Measurements from ENCODE around the gene SMO.
A peak's percentile ranks its signal among the peaks of the same experiment; 100 is the strongest.
"Not testable (repeated sequence)": the region's sequence is repeated elsewhere in the genome, so short reads cannot be mapped to it uniquely, and the experiment has no call there.

SMO gene

GRCh38 chr7:129238546-129238945 is 50.1 kb downstream of the SMO start:
- peaks cover 16% of the 10 kb centered on the region for H3K4me1 Mint-ChIP-seq
- H3K27ac Mint-ChIP-seq = no peak overlapping the region
- H3K4me3 Mint-ChIP-seq = no peak overlapping the region
- H3K27me3 Mint-ChIP-seq = no peaks in the 10 kb centered on the region
- DNase-seq (no peak), ATAC-seq (no peak)
- no peaks in the 10 kb centered on the region for H3K9me3 Mint-ChIP-seq

DNA sequence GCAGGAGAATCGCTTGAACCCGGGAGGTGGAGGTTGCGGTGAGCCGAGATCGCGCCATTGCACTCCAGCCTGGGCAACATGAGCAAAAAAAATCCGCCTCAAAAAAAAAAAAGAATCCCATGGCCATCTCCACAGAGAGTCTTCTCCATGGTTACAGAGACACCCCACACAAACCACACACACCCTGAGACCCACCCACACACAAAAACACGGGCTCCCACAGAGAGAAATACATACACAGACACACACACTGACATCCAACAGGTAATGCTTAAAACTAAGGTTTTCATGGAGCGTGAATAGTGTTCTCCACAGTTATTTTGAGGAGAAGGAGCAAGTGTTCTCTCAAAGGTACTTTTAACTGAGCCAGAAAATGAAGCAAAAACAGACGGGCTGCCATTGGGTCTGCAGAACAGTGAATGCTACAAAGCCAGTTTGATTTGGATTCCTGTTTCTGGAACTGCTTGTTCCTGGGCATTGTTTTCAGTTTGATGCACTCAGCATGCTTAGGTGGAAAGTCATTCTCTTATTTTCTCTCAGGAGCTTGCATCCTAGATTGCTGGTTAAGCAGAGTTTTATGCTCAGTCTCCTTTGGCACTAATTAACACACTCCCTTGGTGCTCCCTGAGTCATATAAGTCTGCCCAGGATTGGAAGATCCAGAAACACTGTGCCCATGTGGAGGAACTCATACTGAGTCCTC is 51.8 kb downstream of the SMO start:
- DNase-seq (no peak), ATAC-seq (no peak)
- H3K27me3 Mint-ChIP-seq = no peaks in the 10 kb centered on the region
- H3K9me3 Mint-ChIP-seq = no peaks in the 10 kb centered on the region
- no peak overlapping the region for H3K4me3 Mint-ChIP-seq
- H3K4me1 Mint-ChIP-seq = peaks cover 16% of the 10 kb centered on the region
- H3K27ac Mint-ChIP-seq = no peak overlapping the region

- no peak for DNase-seq
- H3K4me3 Mint-ChIP-seq = no peak overlapping the region
Observed at GRCh38 chr7:129244220-129244619, 55.8 kb downstream of the SMO start.

GRCh38 chr7:129245533-129245932 is 57.1 kb downstream of the SMO start:
- H3K27me3 Mint-ChIP-seq = no peaks in the 10 kb centered on the region
- DNase-seq (no peak), ATAC-seq (no peak)
- peaks cover 10% of the 10 kb centered on the region for H3K4me1 Mint-ChIP-seq
- peaks cover 0 to 6% of the 10 kb centered on the region in 2 donors for H3K9me3 Mint-ChIP-seq
- no peak overlapping the region for H3K27ac Mint-ChIP-seq
- H3K4me3 Mint-ChIP-seq = no peak overlapping the region

More at GRCh38 chr7:129244220-129244619, 55.8 kb downstream of the SMO start:
- ATAC-seq = no peak
- no peak overlapping the region for H3K27ac Mint-ChIP-seq
- H3K9me3 Mint-ChIP-seq = peaks cover 0 to 6% of the 10 kb centered on the region in 2 donors
- H3K27me3 Mint-ChIP-seq = no peaks in the 10 kb centered on the region
- H3K4me1 Mint-ChIP-seq = peaks cover 22% of the 10 kb centered on the region

- DNase-seq (no peak), ATAC-seq (no peak)
- Mint-ChIP-seq H3K27ac (no peak overlapping the region), H3K27me3 (no peaks in the 10 kb centered on the region), H3K4me1 (peaks cover 5% of the 10 kb centered on the region), H3K9me3 (peaks cover 0 to 6% of the 10 kb centered on the region in 2 donors), H3K4me3 (no peak overlapping the region)
Observed at GRCh38 chr7:129247087-129247486, 58.7 kb downstream of the SMO start.

DNA sequence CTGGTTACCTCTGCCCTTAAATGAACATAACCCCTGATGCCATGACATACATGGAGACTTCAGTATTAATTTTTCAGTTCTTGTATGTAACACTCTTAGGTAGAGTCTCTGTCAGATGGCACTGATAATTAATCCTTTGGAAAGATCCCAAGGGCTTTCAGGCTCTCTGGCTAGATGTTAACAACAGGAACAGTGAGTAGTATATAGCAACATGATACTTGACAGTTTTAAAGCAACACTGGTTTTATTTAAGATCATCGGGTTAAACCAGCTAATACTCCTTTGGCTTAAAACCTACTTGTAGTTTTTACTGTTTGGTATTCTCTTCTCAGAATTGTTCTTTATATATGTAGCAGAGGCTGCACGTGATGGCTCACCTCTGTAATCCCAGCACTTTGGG is 63.7 kb downstream of the SMO start:
- no peak overlapping the region for H3K27ac Mint-ChIP-seq
- ATAC-seq (no peak), DNase-seq (no peak)
- H3K4me1 Mint-ChIP-seq = no peaks in the 10 kb centered on the region
- H3K9me3 Mint-ChIP-seq = no peaks in the 10 kb centered on the region
- no peak overlapping the region for H3K4me3 Mint-ChIP-seq
- H3K27me3 Mint-ChIP-seq = no peaks in the 10 kb centered on the region

DNA sequence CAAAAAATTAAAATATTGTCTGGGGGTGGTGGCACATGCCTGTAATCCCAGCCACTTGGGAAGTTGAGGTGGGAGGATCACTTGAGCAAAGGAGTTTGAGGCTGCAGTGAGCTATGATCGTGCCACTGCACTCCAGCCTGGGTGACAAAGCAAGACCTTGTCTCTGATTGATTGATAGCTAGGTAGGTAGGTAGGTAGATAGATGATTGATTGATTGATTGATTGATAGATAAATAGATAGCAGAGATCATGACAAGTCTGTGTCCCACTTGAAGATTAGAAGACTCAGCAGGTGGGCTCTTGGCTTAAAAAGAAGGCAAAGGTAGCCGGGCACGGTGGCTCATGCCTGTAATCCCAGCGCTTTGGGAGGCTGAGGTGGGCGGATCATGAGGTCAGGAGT is 64.2 kb downstream of the SMO start:
- not testable (repeated sequence) for H3K27ac Mint-ChIP-seq, DNase-seq, H3K27me3 Mint-ChIP-seq, H3K4me3 Mint-ChIP-seq, H3K4me1 Mint-ChIP-seq, H3K9me3 Mint-ChIP-seq, ATAC-seq

- Mint-ChIP-seq H3K27me3 (no peaks in the 10 kb centered on the region), H3K9me3 (no peaks in the 10 kb centered on the region), H3K4me3 (no peak overlapping the region), H3K27ac (no peak overlapping the region), H3K4me1 (peaks cover 22% of the 10 kb centered on the region)
- ATAC-seq = no peak
- no peak for DNase-seq
Observed at GRCh38 chr7:129255800-129256199, 67.4 kb downstream of the SMO start.

DNA sequence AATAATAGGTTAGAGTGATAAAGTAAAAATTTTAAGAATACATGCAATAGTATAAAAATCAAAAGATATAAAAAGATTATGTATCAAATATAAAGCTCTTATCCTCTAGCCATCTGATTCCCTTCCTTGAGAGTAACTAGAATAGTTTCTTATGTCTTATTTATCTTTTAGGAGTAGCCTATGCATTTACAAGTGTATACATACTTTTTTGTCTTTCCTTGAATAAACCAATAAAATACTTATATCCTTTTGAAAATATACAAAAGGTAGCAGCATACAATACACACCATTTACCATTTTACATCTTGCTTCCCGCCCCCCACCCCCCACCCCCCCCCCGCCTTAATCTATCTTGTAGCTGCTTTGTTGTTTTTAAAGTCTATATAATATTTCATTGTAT is 67.8 kb downstream of the SMO start:
- Mint-ChIP-seq H3K27me3 (no peaks in the 10 kb centered on the region), H3K4me1 (peaks cover 22% of the 10 kb centered on the region), H3K27ac (no peak overlapping the region), H3K4me3 (no peak overlapping the region), H3K9me3 (no peaks in the 10 kb centered on the region)
- no peak for ATAC-seq
- DNase-seq = no peak

DNA sequence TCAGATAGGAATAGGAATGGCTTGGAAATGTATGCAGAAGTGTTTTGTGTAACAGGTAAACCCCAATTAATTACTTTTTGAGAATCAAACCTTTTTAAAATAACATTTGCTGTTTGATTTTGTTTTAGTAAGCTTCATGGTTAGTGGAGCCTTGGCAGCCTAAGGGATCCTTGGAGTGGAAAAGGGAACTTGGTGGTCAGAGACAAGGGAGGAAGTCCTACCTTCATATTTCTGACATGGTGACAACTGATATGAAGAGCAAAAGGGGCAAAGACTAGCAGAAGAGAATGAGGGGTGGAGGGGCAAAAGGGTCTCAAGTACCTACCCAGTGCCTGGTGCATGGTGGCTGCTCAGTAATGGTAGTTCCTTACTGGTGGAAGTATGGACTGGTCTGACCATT is 68.7 kb downstream of the SMO start:
- ATAC-seq (no peak), DNase-seq (no peak)
- Mint-ChIP-seq H3K4me1 (peaks cover 22% of the 10 kb centered on the region), H3K9me3 (no peaks in the 10 kb centered on the region), H3K27me3 (no peaks in the 10 kb centered on the region), H3K4me3 (no peak overlapping the region), H3K27ac (no peak overlapping the region)

DNA sequence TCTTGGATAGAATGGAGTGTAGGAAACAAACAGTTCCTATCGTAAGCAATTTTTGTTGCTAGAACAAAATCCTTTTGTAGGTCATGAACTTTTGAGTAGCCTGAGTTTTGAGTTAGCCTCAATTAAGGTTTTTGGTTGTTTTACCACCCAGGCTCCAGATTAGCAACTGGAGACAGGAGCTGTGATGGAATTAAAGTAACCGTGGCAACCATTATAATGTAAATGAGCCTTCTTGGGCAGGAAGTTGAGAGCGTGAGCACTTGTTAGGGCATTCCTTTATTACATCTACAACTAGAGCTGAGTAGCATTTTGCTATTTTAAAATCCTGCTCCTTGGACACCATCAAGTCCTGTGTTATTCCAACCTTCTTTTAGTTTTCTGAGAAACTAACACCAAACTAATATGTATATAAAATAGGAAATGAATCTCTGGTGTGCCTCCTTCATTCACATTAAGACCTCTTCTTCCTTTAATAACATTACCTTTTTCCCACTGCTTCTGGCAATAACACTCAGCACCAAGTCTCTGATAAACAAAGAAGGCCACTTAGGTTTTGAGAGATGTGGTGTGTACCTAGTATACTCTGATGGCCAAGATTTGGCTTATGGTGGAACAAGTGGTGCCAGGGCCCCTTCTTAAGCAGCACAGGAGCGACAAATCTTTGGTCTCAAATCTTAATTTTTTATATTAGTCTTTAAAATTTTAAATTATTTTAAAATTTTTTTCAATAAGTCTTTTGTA is 70.4 kb downstream of the SMO start:
- Mint-ChIP-seq H3K27ac (no peak overlapping the region), H3K4me3 (peak overlapping the region; percentile 20 to 60), H3K27me3 (no peaks in the 10 kb centered on the region), H3K4me1 (peaks cover 22% of the 10 kb centered on the region), H3K9me3 (no peaks in the 10 kb centered on the region)
- DNase-seq = no peak
- no peak for ATAC-seq

DNA sequence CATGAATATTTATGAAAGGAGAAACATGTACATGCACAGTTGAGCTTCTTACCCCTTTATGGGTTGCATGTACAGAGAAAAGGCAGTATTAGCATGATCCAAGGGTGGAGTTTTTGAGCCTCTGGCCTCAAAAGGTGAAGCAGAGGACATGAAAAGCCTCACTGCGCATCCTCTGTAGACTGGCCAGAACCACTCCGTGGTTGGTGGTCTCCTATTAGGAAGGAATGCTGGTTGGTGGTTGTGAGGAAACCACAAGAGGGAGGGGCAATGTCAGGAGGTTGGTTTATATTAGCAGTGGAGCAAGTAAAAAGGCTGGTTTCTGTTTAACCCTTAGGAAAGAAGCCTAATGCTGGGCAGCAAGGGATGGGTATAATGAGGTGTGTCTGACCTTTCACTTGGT is 73.9 kb downstream of the SMO start:
- Mint-ChIP-seq H3K27me3 (no peaks in the 10 kb centered on the region), H3K4me3 (peak overlapping the region; percentile 6 to 64), H3K27ac (peak overlapping the region in 1 of 2 donors; percentile 4), H3K9me3 (no peaks in the 10 kb centered on the region), H3K4me1 (peaks cover 22% of the 10 kb centered on the region)
- ATAC-seq = peak; percentile 52
- peak in 1 of 2 donors; percentile 29 for DNase-seq

Data from stimulated activated naive CD8-positive, alpha-beta T cell treated with anti-CD3 and anti-CD28 coated beads, Interleukin-15, amount 100 ng/mL, for 72 hours (primary cell).